ENCODE results near the gene VPS36.
A peak's percentile ranks its signal among the peaks of the same experiment; 100 is the strongest.
"Not testable (repeated sequence)": the region's sequence is repeated elsewhere in the genome, so short reads cannot be mapped to it uniquely, and the experiment has no call there.

Gene VPS36

GRCh38 chr13:52432456-52432855, 18.0 kb downstream of the VPS36 start:
- no peak for DNase-seq

DNA sequence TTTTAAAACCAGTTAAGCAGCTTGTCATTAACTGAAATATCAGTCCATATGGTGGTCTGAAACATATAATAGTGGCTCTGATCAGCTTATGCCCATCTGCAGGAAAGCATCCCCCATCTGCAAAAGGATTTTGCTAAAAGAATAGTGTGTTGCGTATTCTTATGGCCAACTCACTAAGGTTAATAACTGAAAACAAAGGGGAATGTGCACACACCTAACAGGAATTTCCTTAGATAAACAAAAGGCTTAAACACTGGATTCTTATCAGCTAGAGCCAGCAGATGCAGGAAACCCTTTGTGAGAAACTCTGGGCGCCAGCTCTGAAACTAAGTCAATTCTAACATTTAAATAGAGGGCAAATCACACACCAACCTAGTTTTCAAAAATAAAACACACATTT, 22.1 kb downstream of the VPS36 start:
- peak; percentile 53 for DNase-seq

DNA sequence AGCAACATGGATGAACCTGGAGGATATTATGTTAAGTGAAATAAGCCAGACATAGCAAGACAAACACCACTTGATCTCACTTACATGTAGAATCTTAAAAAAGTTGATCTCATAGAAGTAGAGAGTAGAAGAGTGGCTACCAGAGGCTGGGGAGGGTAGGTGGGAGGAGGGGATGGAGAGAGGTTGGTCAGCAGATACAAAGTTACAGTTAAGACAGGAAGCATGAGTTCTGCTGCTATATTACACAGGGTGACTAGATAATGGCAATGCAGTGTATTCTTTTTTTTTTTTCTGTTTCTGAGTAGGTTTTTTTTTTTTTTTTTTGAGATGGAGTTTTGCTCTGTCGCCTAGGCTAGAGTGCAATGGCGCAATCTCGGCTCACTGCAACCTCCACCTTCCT, 29.2 kb downstream of the VPS36 start:
- no peak for DNase-seq

GRCh38 chr13:52419080-52419479, 31.4 kb downstream of the VPS36 start:
- DNase-seq: no peak

- no peak for DNase-seq
These were observed 35.5 kb downstream of the VPS36 start for GRCh38 chr13:52414963-52415362.

GRCh38 chr13:52414051-52414450, 36.4 kb downstream of the VPS36 start:
- no peak for DNase-seq

DNA sequence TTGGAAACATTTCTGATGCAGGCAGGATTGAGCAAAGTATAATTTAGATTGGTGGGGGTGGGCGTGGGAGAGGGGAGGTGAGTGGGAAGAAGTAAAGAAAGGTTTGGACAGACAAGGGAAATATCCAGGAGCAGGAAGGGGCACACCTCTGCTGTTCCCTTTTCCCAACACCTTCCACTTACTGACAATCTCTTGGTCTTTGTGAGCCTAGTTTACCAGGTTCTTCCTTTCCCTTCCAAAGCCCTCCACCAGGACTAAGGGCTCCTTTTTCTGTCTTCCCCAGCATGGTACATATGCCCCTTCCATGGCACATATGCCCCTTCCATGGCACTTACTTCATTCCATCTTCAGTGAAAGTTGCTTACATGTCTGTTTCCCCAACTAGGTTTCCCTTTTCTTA, 38.3 kb downstream of the VPS36 start:
- DNase-seq: no peak

DNA sequence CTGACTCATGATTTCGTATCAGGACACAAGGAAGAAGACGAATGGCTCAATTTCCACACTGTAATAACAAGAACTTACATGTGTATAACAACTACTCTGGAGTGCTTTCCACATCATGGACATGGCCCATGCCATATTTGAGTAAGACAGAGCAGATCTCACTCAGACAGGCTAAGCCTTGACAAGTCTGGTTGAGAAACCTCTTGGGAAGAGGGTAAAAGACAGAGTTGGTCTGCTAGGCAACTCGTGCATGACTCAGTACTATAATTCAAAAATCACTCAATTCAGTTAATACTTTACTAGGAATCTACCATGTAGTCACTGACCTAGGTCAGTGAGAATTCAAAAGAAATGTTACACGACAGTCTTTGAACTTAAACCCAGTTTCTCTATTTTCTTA, 38.8 kb downstream of the VPS36 start:
- no peak for DNase-seq

GRCh38 chr13:52408071-52408658, 42.3 kb downstream of the VPS36 start:
- not testable (repeated sequence) for DNase-seq

DNA sequence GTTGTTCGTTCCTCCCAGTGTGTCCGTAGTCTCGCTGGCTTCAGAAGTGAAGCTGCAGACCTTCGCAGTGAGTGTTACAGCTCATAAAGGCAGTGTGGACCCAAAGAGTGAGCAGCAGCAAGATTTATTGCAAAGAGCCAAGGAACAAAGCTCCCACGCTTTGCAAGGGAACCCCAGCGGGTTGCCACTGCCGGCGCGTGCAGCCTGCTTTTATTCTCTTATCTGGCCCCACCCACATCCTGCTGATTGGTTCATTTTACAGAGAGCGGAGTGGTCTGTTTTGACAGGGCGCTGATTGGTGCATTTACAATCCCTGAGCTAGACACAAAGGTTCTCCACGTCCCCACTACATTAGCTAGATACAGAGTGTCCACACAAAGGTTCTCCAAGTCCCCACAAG, 43.0 kb downstream of the VPS36 start:
- DNase-seq: not testable (repeated sequence)

DNA sequence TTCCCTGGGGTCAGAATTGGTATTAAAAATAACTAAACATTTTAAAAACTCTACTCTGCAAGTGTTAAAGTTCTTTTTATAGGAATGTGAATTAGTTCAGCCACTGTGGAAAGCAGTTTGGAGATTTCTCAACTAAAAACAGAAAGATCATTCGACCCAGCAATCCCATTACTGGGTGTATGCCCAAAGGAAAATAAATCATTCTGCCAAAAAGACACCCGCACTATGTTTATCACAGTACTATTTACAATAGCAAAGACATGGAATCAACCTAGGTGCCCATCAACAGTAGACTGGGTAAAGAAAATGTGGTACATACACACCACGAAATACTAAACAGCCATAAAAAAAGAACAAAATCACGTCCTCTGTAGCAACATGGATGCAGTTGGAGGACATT, 43.8 kb downstream of the VPS36 start:
- DNase-seq: no peak

- peak; percentile 17 for DNase-seq
These were observed 44.5 kb downstream of the VPS36 start, which contains the start of gene THSD1 for GRCh38 chr13:52405767-52406494. Gene THSD1, minus strand, starts transcription at chr13:52406172. Its CDS starts 3,572 bp downstream, at chr13:52402600.

- no peak for DNase-seq
These were observed 45.1 kb downstream of the VPS36 start for GRCh38 chr13:52405369-52405766.

GRCh38 chr13:52399708-52400107, 50.7 kb downstream of the VPS36 start:
- DNase-seq: no peak

GRCh38 chr13:52399046-52399445, 51.4 kb downstream of the VPS36 start:
- no peak for DNase-seq

DNA sequence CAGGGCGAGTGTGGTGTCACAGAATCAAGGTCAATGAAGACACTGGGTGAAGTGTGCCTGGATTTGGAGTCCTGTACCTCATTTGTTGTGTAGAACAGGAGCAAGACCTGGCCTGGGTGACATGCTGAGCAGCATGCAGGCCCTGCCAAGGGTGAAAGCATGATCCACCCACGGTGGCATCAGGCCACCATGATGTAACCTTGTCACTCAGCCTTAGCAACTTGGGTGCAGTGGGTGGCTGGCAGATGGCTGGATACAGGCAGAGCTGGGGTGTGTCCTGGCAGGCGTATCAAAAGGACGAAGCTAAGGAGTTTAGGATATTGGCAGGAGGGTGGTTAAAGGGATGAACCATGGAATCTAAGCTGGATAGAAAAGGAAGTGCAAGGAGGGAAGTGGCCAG, 54.7 kb downstream of the VPS36 start:
- no peak for DNase-seq

GRCh38 chr13:52394586-52394985, 55.8 kb downstream of the VPS36 start:
- DNase-seq: no peak

- no peak for DNase-seq
These were observed 56.7 kb downstream of the VPS36 start for GRCh38 chr13:52393572-52394357.

DNA sequence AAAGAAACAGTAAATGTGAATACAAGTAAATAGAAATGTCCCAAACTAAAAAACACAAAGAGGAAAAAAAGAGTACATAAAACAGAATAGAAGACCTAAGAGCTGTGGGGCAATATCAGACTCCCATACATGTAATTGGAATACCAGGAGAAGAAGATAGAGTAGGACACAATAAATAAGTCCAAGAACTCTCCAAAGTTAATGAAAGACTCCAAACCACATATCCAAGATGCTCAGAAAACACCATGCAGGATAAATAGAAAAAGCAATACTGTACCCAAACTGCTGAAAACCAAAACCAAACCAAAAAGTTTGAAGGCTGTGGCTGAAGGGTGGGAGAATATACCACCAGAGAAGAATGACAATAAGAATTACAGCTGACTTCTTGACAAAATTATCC, 62.7 kb downstream of the VPS36 start:
- DNase-seq: no peak

DNA sequence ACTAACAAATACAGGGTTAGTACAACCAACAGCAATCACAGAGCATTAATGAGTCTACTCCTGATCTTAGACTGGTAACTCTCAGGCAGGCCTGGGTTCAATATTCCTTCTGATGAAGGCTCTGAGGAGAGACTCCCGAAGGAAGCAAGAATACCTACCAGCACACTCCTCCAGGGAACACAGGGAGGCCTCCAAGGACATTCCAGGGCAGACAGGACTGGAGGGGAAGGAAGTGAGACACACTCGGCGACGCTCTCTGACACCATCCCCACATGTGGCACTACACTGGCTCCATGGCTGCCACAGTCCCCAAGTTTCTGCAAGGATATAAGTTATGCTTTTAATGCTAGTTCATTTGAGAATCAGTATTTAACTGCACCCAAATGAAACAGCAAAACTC, 64.6 kb downstream of the VPS36 start:
- DNase-seq: no peak

- DNase-seq: no peak
These were observed 67.1 kb downstream of the VPS36 start for GRCh38 chr13:52383366-52383765.

DNA sequence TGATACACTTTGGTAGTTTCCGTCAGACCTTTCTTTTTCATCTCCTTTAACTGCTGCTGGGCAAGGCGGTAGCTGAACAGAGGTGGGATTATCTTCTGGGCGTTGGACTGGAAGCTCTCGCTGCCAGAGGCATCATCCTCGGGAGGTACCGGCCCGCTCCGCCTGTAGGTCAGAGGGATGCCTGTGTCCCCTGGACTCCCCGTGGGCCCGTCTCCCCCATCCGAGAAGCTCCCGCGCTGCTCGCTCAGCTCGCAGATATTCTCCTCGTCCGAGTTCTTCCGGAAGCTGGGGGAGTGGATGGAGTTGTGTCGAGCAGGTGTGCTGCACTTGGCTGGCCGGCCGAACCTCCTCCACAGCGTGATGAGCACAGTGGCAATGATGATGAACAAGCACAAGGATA, 72.1 kb downstream of the VPS36 start:
- no peak for DNase-seq

- DNase-seq: no peak
These were observed 72.5 kb downstream of the VPS36 start for GRCh38 chr13:52377898-52378297.

- no peak for DNase-seq
These were observed 75.5 kb downstream of the VPS36 start for GRCh38 chr13:52374873-52375411.
